ENCODE data around the gene SLC25A45.

Gene SLC25A45

DNA sequence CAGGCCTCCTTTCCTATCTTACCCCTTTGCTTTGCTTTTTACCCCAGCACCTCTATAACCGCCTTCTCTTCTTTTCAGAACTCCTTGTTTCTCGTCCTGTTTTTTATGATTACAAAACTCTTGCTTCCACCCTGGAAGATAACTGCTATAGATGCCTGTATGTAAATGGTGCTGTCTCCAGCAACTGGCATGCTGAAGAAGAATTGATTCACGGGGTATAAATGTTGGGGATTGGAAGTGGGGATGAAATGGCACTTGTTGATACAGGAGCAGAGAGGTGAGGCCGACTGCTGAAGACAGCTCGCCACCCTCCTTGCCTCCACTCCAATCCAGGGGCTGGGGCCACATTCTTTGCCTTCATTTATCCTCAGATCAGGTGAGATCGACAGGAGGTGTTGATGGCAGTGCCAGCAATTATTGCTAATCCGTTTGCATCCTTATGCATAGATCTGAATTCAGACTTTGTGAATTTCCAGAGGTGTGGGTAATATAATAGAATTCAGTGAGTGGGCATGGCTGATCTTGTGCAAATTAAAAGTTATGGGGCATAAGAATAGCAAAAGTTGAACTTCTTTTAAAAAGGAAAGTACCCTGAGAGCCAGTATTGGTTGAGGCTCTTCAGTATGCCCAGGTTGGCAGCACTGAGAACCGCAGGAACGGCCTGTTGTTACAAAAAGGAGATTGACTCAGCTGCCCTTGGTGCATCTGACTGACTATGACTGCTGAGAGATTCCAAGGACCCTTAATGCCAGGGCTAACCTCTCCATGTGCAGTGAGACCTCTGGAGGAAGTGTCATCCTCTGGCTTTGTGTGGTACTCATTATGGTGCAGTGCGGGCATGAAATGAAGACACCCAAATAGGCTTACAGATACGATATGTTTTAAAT is 45.5 kb upstream of the SLC25A45 start:
- TF ChIP-seq RARB (CRISPR knock-in tag; IDR thresholded peaks at IDR 0.05) (peak; percentile 78), ISL1 (CRISPR knock-in tag; IDR thresholded peaks at IDR 0.05) (no peak), ZC3H10 (CRISPR knock-in tag; IDR thresholded peaks at IDR 0.05) (peak; percentile 89), GLIS3 (CRISPR knock-in tag; IDR thresholded peaks at IDR 0.05) (peak; percentile 86), ESRRG (CRISPR knock-in tag; IDR thresholded peaks at IDR 0.05) (peak; percentile 97), TOX (CRISPR knock-in tag; IDR thresholded peaks at IDR 0.05; ENCODE audit: borderline replicate concordance) (peak; percentile 85), ZNF8 (CRISPR knock-in tag; IDR thresholded peaks at IDR 0.05) (peak; percentile 32), ZFP30 (CRISPR knock-in tag; IDR thresholded peaks at IDR 0.05) (peak; percentile 47; the same call in 1 of the 2 replicates), SNAI2 (CRISPR knock-in tag; IDR thresholded peaks at IDR 0.05) (peak; percentile 14; the same call in 1 of the 2 replicates), ZNF70 (CRISPR knock-in tag; IDR thresholded peaks at IDR 0.05) (no peak)
- TF ChIP-seq, protein P1, sequence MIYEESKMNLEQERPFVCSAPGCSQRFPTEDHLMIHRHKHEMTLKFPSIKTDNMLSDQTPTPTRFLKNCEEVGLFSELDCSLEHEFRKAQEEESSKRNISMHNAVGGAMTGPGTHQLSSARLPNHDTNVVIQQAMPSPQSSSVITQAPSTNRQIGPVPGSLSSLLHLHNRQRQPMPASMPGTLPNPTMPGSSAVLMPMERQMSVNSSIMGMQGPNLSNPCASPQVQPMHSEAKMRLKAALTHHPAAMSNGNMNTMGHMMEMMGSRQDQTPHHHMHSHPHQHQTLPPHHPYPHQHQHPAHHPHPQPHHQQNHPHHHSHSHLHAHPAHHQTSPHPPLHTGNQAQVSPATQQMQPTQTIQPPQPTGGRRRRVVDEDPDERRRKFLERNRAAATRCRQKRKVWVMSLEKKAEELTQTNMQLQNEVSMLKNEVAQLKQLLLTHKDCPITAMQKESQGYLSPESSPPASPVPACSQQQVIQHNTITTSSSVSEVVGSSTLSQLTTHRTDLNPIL (CRISPR knock-in tag; IDR thresholded peaks at IDR 0.05; ENCODE audit: low read depth), result peak; percentile 60
- TF ChIP-seq, protein P2, sequence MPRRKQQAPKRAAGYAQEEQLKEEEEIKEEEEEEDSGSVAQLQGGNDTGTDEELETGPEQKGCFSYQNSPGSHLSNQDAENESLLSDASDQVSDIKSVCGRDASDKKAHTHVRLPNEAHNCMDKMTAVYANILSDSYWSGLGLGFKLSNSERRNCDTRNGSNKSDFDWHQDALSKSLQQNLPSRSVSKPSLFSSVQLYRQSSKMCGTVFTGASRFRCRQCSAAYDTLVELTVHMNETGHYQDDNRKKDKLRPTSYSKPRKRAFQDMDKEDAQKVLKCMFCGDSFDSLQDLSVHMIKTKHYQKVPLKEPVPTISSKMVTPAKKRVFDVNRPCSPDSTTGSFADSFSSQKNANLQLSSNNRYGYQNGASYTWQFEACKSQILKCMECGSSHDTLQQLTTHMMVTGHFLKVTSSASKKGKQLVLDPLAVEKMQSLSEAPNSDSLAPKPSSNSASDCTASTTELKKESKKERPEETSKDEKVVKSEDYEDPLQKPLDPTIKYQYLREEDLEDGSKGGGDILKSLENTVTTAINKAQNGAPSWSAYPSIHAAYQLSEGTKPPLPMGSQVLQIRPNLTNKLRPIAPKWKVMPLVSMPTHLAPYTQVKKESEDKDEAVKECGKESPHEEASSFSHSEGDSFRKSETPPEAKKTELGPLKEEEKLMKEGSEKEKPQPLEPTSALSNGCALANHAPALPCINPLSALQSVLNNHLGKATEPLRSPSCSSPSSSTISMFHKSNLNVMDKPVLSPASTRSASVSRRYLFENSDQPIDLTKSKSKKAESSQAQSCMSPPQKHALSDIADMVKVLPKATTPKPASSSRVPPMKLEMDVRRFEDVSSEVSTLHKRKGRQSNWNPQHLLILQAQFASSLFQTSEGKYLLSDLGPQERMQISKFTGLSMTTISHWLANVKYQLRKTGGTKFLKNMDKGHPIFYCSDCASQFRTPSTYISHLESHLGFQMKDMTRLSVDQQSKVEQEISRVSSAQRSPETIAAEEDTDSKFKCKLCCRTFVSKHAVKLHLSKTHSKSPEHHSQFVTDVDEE (CRISPR knock-in tag; IDR thresholded peaks at IDR 0.05), result no peak
- TF ChIP-seq, protein P3, sequence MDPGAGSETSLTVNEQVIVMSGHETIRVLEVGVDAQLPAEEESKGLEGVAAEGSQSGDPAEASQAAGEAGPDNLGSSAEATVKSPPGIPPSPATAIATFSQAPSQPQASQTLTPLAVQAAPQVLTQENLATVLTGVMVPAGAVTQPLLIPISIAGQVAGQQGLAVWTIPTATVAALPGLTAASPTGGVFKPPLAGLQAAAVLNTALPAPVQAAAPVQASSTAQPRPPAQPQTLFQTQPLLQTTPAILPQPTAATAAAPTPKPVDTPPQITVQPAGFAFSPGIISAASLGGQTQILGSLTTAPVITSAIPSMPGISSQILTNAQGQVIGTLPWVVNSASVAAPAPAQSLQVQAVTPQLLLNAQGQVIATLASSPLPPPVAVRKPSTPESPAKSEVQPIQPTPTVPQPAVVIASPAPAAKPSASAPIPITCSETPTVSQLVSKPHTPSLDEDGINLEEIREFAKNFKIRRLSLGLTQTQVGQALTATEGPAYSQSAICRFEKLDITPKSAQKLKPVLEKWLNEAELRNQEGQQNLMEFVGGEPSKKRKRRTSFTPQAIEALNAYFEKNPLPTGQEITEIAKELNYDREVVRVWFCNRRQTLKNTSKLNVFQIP (CRISPR knock-in tag; IDR thresholded peaks at IDR 0.05; ENCODE audit: borderline replicate concordance, low read depth), result peak; percentile 9; the same call in 1 of the 2 replicates
- TF ChIP-seq, protein P4, sequence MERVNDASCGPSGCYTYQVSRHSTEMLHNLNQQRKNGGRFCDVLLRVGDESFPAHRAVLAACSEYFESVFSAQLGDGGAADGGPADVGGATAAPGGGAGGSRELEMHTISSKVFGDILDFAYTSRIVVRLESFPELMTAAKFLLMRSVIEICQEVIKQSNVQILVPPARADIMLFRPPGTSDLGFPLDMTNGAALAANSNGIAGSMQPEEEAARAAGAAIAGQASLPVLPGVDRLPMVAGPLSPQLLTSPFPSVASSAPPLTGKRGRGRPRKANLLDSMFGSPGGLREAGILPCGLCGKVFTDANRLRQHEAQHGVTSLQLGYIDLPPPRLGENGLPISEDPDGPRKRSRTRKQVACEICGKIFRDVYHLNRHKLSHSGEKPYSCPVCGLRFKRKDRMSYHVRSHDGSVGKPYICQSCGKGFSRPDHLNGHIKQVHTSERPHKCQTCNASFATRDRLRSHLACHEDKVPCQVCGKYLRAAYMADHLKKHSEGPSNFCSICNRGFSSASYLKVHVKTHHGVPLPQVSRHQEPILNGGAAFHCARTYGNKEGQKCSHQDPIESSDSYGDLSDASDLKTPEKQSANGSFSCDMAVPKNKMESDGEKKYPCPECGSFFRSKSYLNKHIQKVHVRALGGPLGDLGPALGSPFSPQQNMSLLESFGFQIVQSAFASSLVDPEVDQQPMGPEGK (CRISPR knock-in tag; IDR thresholded peaks at IDR 0.05; ENCODE audit: borderline replicate concordance), result peak; percentile 10; the same call in 1 of the 2 replicates
- ATAC-seq, result peak; percentile 2

DNA sequence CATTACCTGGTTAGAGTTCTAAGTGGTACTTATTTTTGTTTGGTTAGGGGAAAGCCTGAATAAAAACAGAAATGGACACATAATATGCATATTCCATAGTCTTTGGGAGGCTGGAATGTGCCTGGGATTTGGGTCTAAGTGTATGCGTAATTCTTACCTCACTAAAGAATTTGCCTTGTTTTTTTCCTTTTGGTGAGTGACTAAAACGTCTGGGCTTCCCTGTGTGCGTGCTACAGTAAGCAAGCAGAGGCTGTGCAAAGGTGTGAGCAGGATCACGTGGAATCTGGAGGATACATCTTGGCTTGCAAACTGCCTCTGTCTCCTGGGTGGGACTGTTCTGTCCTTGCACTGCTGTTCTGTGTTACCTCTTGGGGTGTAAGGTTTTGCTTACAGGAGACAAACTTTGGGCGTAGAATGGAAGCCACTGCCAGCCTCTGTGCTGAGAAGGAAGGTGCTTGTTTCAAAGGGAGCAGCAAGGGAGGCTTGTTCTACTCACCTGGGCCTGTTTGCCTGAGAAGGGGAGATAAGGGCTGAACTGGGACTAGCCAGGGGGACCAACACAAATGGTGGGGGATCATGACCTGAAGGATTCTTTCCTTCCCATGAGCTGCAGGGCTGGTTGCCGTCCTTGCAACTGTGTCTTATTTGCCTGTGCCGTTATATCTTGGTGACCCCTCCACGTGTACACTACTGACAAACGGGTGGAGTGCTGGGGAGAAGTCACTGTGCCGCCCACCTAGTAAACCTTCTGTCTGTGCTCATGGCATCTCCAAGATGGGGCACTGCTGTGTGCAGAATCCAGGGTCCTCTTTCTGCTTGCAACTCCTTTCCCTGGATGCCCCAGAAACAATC is 44.6 kb upstream of the SLC25A45 start:
- peak; percentile 3 for ATAC-seq
- TF ChIP-seq ZNF70 (CRISPR knock-in tag; IDR thresholded peaks at IDR 0.05), result peak; percentile 9; the same call in 1 of the 2 replicates
- TF ChIP-seq GLIS3 (CRISPR knock-in tag; IDR thresholded peaks at IDR 0.05), result no peak; the same call in none of the 2 replicates
- TF ChIP-seq ARNTL (CRISPR knock-in tag; IDR thresholded peaks at IDR 0.05; ENCODE audit: borderline replicate concordance, low read depth), result no peak; the same call in 1 of the 2 replicates
- TF ChIP-seq, protein P1 (CRISPR knock-in tag; IDR thresholded peaks at IDR 0.05; ENCODE audit: low read depth), result peak; percentile 3
- TF ChIP-seq ESRRG (CRISPR knock-in tag; IDR thresholded peaks at IDR 0.05), result peak; percentile 10
- TF ChIP-seq, protein P4 (CRISPR knock-in tag; IDR thresholded peaks at IDR 0.05; ENCODE audit: borderline replicate concordance), result peak; percentile 10; the same call in 1 of the 2 replicates
- peak; percentile 1; the same call in 1 of the 2 replicates for TF ChIP-seq ZNF8 (CRISPR knock-in tag; IDR thresholded peaks at IDR 0.05)
- peak; percentile 95 for TF ChIP-seq TOX (CRISPR knock-in tag; IDR thresholded peaks at IDR 0.05; ENCODE audit: borderline replicate concordance)
- TF ChIP-seq SNAI2 (CRISPR knock-in tag; IDR thresholded peaks at IDR 0.05), result no peak; the same call in 1 of the 2 replicates
- TF ChIP-seq, protein P2 (CRISPR knock-in tag; IDR thresholded peaks at IDR 0.05), result no peak
- TF ChIP-seq, protein P3 (CRISPR knock-in tag; IDR thresholded peaks at IDR 0.05; ENCODE audit: borderline replicate concordance, low read depth), result 0 out of 2 replicates have a peak, but pooled peaks have one; percentile 28
- TF ChIP-seq RARB (CRISPR knock-in tag; IDR thresholded peaks at IDR 0.05), result peak; percentile 85; the same call in 1 of the 2 replicates

All from SK-N-SH treated with all-trans-retinoic acid at 6 μM for 48 hours (cell line).